ENCODE data around the gene LRRC28. TPM values are rescaled to one million over a fixed set of nuclear protein-coding genes. Genes with fewer than 3 reads are reported as not detected.

LRRC28 gene
- total and polyA plus RNA-seq, 2 experiments from 2014 or later: 24.9 to 45.5 TPM

DNA sequence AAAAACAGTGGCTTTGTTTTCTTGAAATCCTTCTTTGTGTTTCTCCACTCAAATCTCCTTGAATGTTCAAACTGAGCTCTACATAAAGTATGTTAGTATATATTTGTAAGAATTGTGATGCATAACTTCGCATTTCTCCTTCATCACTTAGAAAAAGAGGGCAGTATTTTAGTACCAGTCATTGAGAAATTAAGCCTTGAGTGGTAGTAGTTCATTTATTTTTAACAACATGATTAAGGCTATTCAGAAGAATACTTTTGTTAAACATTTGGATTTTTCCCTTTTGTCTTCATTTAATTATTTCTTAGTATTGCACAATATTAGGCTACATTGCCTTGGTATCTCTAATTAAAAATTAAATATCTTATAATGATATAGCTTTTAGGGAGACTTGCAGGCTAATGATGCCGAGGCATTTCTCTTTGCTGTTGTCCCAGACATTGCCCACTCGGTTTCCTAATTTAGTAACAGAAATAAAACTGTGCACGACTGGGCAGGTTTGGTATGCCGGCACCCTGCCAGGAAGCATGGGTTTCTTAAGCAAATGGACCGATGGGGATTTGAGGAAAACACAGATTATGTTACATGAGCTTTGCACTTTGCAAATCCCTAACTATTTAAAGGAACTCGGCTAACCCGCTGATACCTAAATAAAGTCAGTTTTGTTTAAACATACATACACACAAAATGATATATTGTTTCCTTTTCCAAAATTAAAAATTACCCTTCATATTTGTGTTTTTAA, 54.7 kb downstream of the LRRC28 start:
- Histone ChIP-seq H3K27me3 (no peaks in the 10 kb centered on the region), H3K4me3 (no peak overlapping the region), H3K9me3 (ENCODE audit: low read depth) (no peaks in the 10 kb centered on the region), H3K4me1 (ENCODE audit: low read depth) (peaks cover 32% of the 10 kb centered on the region), H3K36me3 (no peaks in the 10 kb centered on the region), H3K27ac (peak overlapping the region; percentile 87)
- TF ChIP-seq, protein P1, sequence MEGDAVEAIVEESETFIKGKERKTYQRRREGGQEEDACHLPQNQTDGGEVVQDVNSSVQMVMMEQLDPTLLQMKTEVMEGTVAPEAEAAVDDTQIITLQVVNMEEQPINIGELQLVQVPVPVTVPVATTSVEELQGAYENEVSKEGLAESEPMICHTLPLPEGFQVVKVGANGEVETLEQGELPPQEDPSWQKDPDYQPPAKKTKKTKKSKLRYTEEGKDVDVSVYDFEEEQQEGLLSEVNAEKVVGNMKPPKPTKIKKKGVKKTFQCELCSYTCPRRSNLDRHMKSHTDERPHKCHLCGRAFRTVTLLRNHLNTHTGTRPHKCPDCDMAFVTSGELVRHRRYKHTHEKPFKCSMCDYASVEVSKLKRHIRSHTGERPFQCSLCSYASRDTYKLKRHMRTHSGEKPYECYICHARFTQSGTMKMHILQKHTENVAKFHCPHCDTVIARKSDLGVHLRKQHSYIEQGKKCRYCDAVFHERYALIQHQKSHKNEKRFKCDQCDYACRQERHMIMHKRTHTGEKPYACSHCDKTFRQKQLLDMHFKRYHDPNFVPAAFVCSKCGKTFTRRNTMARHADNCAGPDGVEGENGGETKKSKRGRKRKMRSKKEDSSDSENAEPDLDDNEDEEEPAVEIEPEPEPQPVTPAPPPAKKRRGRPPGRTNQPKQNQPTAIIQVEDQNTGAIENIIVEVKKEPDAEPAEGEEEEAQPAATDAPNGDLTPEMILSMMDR (IDR thresholded peaks at IDR 0.05; ENCODE audit: low read depth, low read length): no peak
- DNase-seq (ENCODE audit: low read depth in 1 of 2, low spot score in 1 of 2): peak; percentile 73 to 82

DNA sequence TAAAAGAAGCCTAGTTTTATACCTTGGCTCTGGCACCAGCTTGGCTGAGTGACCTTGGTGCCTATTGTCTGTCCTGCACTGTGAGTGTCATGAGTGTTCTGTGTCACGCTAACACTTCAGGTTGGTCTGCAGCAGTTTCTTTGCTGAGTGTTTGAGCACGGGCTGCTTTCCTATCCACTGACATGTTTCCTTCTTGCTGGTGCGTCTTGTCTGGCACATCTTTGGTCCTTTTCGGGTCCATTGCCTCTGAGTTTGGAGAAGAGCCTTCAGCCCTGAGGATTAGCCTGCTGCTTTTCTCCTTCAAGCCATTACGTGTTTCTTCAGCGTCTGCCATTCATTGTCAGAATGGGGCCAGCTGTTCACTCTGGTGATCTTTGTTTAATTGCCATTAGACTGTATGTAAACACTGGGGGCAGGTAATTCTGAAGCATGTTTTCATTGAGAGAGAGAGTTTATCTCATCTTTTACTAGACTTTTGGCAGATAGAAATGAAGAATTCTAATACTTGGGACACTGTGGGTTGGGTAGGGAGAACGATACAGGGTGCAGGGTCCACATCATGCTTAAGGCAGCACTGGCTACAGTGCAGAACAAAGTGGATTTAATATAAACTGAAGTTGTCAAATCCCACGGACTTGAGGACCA, 55.5 kb downstream of the LRRC28 start:
- Histone ChIP-seq H3K36me3 (no peaks in the 10 kb centered on the region), H3K4me3 (no peak overlapping the region), H3K27me3 (no peaks in the 10 kb centered on the region), H3K9me3 (ENCODE audit: low read depth) (no peaks in the 10 kb centered on the region), H3K27ac (peak overlapping the region; percentile 87), H3K4me1 (ENCODE audit: low read depth) (peaks cover 32% of the 10 kb centered on the region)
- peak in 1 of 2 donors; percentile 76 for DNase-seq (ENCODE audit: low read depth in 1 of 2, low spot score in 1 of 2)
- TF ChIP-seq, protein P1 (IDR thresholded peaks at IDR 0.05; ENCODE audit: low read depth, low read length): no peak

DNA sequence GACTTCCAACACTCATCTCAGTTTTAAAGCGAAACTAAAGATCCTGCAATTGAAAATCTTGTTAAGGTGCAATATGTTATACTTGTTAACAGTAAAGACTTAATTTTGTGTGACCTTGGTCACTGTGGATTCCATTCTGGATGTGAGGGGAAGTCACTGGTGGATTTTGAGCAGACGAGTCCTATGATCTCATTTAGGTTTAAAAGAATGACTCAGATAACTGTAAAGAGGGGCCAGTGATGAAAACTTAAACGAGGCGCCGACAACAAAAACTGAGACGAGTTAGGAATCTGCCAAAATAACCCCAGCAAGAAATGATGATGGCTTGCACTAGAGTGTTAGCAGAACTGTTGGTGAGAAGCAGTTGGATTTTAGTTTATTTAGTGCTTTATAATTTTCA, 56.5 kb downstream of the LRRC28 start:
- Histone ChIP-seq H3K36me3 (no peaks in the 10 kb centered on the region), H3K4me1 (ENCODE audit: low read depth) (peaks cover 32% of the 10 kb centered on the region), H3K27ac (peak overlapping the region; percentile 87), H3K4me3 (no peak overlapping the region), H3K27me3 (no peaks in the 10 kb centered on the region), H3K9me3 (ENCODE audit: low read depth) (no peaks in the 10 kb centered on the region)
- DNase-seq (ENCODE audit: low read depth in 1 of 2, low spot score in 1 of 2): peak in 1 of 2 donors; percentile 19
- TF ChIP-seq, protein P1 (IDR thresholded peaks at IDR 0.05; ENCODE audit: low read depth, low read length): no peak

DNA sequence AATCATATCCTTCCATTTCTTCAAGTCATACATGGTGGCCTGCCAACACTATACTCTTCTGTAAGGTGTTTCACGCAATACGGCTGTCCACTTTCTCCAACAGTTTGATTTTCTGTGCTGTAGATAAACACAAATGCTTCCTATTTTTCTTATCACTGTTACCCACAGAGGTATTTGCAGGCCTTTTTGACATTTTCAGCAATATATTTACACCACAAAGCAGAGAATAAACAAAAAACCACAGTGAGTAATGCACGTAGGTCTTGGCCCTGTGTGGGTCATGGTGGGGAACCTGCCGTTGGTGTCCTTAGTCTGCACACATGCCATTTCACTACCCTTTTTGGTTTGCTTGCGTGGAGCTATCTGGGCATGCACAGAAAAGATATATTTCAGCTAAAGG, 59.5 kb downstream of the LRRC28 start:
- TF ChIP-seq, protein P1 (IDR thresholded peaks at IDR 0.05; ENCODE audit: low read depth, low read length): no peak
- Histone ChIP-seq H3K9me3 (ENCODE audit: low read depth) (no peaks in the 10 kb centered on the region), H3K27ac (no peak overlapping the region), H3K36me3 (no peaks in the 10 kb centered on the region), H3K4me1 (ENCODE audit: low read depth) (peaks cover 24% of the 10 kb centered on the region), H3K27me3 (no peaks in the 10 kb centered on the region), H3K4me3 (no peak overlapping the region)
- DNase-seq (ENCODE audit: low read depth in 1 of 2, low spot score in 1 of 2): no peak

DNA sequence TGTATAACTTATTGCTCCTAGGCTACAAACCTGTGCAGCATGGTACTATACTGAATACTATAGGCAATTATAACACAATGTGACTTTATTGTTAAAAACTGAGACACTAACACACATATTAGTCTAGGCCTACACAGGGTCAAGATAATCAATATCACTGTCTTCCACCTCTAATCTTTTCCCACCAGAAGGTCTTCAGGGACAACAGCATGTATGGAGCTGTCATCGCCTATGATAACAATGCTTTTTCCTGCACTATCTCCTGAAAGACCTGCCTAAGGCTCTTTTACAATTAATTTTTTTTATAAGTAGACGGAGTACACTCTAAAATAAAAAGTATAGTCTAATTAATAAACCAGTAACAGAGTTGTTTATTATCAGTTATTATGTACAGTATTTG, 60.9 kb downstream of the LRRC28 start:
- TF ChIP-seq, protein P1 (IDR thresholded peaks at IDR 0.05; ENCODE audit: low read depth, low read length): no peak
- H3K27ac ChIP-seq: no peak overlapping the region
- no peaks in the 10 kb centered on the region for H3K36me3 ChIP-seq
- H3K27me3 ChIP-seq: no peaks in the 10 kb centered on the region
- peaks cover 11% of the 10 kb centered on the region for H3K4me1 ChIP-seq (ENCODE audit: low read depth)
- no peak for DNase-seq (ENCODE audit: low read depth in 1 of 2, low spot score in 1 of 2)
- H3K9me3 ChIP-seq (ENCODE audit: low read depth): no peaks in the 10 kb centered on the region
- H3K4me3 ChIP-seq: no peak overlapping the region
